Stimulated activated CD8-positive, alpha-beta memory T cell treated with anti-CD3 and anti-CD28 coated beads, Interleukin-15, amount 100 ng/mL, for 48 hours (primary cell): ENCODE results near the gene CNTFR.
"Not testable (repeated sequence)": the region's sequence is repeated elsewhere in the genome, so short reads cannot be mapped to it uniquely, and the experiment has no call there.

Experiments used
- DNase-seq, 2 donors: peaks; one replicate each; pipeline ENCODE4 v3.0.0-alpha.2; 2020; ENCODE audit warnings: low read depth in 2 of 2

Gene CNTFR

DNA sequence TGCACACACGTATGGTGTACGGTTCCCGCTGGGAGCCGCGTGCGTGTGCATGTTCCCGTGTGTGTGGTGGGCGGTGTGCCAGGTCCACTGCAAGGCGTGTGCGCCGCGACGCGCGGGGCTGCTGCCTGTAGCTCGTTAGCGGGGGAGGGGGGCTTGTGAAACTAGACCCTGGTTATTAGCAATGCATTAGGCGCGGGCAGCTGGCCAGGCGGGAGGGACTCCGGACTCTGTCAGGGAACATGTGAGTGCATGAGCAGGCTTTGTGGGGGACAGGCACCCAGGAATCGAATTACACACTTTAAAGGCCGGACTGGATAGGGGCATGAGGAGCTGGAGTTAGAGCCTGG, 34.5 kb downstream of the CNTFR start:
- no peak for DNase-seq

- no peak for DNase-seq
Observed at GRCh38 chr9:34554211-34555001, 35.1 kb downstream of the CNTFR start.

GRCh38 chr9:34553511-34554021, 36.0 kb downstream of the CNTFR start:
- no peak for DNase-seq

DNA sequence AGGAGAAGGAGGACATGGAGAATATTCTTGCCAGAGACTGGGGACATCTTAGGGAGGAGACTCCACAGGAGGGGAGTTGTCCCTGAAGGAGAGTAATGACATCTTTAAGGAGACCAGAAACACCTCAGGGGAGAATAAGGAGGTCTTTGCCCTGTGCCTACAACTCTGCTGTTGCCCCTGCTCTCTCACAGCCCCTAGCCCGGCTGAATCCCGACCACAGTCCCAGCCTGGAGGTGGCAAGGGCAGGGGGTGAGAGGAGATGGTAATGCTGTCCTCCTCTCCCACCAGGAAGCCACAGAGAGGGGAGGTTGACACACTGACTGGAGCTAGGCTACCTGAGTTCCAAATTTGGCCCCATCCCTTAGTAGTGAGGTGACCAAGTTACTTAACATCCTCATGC, 36.5 kb downstream of the CNTFR start:
- DNase-seq = no peak

DNA sequence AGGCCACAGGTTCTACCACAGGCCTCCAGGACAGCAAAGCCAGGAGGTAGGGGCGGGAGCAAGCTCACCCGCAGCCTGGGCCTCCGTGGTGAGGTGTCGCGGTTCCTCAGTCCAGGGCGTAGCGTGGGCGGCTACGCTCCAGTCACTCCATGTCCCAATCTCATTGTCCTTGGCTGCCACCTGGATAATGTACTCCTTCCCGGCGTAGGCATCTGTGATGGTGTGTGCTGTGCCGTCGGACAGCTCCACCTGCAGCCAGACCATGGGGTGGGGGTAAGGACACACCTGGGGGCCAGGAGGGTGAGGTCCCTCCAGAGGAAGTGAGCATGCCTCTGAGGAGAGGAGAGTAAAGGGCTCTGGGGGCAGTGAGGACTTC, 36.9 kb downstream of the CNTFR start:
- DNase-seq = no peak

DNA sequence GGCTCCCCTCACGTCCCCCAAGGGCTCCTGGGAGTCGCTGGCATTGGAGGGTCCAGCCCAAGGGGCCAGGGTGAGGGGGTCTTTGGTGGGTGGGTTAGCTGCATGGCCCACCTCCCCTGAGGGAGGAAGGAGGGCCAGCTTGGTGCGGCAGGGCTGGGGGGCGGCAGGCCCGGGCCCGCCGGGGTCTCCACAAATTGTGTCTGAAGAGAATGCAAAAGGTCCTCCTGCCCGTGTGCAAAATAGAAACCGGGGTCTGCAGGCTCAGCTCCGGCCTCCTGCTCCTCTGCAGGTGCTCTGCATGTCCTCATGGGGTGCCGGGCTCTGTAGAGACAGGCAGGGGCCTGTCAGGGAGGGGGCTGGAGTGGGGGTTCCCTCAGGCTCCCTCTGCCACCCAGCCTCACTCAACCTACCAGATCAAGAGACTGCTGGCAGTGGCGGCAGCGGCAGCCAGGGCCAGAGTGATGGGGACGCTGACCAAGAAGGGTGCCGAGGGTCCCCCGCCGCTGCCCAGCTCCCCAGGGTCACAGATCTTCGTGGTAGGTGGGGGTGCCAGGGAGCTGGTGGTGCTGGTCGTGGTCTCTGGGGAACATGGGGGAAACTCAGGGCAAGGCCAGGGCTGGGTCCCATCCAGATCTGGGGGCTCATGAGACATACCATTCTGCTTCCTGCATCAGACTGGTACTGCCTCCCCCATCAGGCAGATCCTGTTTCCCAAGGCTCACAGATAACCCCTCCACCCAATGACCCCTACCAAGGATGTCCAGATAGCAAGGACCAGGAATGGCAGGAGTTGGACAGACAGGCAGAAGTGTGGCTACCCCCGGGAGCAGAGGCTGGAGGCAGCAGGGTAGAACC, 37.5 kb downstream of the CNTFR start:
- DNase-seq = no peak

- DNase-seq = no peak
Observed at GRCh38 chr9:34550681-34551270, 38.7 kb downstream of the CNTFR start.

DNA sequence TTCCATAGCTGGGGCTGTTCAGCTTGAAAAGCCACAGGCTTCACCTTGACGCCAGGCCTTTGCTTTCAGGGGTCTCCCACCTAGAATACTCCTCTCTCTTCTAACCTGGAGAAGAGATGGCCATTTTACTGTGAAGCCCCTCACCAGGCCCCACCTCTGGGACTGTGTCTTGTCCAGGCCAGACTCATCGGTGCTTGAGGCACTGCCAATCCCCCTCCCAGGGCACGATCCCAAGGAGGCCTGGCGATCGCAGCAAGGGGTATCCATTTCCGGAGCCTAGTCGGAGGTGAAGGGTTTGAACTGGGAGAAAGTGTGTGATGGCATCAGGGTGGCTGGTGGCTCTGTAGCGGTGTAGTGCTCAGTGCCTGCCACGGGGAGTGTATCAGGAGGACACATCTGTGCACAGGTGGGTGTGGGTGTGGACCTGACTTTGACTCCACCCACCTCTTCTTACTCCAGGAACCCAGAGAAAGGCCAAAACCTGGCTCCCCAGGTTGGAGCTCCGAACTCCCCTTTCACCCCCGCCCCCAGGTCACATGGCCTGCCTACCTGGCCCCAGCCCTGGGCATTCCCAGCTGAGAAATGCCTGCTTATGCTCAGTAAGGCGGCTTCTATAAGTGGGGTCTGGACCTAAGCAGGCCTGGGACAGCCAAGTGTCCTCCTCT, 39.4 kb downstream of the CNTFR start:
- no peak for DNase-seq

DNA sequence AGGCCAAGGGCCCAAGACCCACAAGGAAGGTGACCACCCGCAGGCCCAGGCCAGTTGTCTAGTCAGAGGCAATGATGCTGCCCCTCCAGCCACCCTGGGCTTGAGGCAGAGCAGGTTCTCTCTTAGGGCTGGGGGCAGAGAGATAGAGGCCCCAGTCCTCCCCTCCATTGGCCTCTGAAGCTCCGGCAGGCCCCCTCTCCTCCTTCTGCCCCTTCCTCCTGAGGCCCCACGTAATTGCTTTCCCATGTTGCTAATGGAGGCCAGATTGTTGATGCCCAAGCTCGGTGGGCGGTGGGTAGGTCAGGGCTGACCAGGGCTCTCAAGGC, 40.2 kb downstream of the CNTFR start:
- DNase-seq = no peak

DNA sequence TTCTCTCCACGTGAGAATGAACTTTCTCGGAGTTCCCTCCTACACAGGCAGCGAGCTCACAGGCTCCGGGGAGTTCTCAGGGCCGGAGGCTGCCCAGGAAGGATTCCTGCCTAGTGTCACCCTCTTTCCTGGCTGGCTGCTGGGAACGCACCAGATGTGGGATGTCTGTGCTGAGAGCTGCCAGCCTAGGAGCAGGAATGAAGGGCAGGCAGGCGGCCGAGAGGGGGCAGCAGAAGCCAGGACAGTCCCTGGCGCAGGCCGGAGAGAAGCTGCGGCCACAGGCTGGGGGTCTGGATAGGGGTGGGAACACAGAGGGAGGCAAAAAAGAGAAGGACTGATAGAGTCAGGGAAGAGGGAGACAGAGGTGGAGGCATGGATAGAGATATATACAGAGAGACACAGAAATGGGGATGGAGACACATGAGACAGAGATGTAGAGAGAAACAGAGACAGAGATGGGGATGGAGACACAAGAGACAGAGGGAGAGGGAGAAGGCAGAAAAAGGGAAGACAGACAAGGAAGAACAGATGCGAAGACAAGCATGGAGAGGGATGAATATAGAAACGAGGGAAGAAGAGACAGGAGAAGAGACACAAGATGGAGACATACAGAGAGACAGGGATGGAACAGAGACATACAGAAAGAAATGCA, 41.4 kb downstream of the CNTFR start:
- no peak for DNase-seq

DNA sequence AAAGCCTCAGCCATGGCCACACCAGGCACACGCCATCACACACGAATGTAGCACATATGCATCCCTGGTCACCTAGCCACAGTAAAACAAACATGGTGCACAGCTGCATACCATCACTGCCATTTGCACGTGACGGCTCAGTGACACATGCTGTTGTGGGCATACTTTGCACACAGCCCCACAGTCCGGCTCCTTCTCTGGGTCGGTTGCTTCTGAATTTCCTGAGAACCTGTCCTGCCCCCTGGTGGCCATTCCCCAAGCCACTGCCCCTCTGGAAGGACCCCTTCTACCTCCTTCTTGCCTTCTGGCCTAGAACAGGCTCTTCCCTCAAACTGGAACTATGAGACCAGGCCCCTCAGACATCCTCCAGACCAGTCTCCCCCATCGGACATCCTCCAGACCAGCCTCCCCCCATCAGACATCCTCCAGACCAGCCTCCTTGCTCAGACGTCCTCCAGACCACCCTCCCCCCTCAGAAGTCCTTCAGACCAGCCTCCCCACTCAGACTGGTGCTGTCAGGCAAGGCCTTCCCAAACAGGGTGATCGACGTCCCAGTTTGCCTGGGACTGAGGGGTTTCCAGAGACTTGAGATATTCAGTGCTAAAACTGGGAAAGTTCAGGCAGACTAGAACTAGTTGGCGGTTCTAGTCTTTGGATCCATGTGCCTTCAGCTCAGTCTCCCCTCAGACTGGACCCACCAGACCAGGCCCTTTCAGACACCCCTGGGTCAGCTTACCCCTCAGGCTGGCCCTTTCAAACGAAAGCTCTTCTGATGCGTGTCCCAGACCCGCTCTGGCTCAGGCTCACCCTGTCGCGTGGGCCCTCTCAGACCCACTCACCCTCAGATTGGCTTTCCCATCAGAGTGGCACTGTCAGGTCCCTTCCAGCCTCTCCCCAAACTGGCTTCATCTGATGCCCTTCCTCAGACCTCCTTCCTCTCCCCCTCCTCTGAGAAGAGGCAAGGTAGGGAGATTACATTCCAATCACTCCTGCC, 42.4 kb downstream of the CNTFR start:
- peak; percentile 45 to 50 for DNase-seq

- no peak for DNase-seq
Observed at GRCh38 chr9:34546102-34546833, 43.3 kb downstream of the CNTFR start.

- DNase-seq = no peak
Observed at GRCh38 chr9:34545497-34545896, 44.0 kb downstream of the CNTFR start.

GRCh38 chr9:34544035-34544434, 45.5 kb downstream of the CNTFR start:
- no peak for DNase-seq

GRCh38 chr9:34541540-34541939, 48.0 kb downstream of the CNTFR start:
- DNase-seq = no peak

DNA sequence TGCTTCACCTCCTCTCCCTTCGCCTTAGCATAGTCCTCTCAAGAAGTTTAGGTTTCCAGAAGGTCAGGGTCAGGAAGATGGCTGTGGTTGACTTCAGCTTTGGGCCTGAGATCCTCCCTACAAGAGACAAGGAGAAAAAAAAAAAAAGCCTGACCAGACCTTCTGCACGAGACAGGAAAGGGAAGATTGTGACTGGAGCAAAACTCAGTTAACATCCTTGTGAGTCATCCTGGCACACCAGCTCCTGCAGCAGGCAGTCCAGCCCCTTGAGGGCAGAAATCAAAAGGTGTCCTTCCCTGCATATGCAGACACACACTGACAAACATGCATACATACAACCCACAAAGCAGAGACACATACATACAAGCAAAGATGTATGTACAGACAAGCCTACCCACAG, 48.7 kb downstream of the CNTFR start:
- DNase-seq = no peak

DNA sequence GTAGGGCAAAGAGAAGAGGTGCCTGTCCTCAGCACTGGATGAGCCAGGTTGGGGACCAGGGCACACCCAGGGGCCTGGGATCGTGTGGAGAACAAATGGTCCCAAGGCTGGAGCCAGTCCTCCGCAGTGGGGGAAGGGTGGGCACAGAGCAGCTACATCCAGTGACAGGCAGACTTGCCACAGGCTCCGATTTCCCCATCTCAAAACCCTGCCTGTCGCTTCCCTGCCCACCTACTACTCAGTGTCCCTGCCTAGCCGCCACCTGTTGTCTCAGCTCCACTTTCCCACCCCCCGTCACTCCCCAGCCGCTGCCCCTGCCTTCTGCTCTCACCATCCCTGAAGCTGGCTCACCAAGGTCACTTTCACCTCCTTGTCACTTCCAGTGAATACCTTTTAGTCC, 52.8 kb downstream of the CNTFR start:
- DNase-seq = no peak

DNA sequence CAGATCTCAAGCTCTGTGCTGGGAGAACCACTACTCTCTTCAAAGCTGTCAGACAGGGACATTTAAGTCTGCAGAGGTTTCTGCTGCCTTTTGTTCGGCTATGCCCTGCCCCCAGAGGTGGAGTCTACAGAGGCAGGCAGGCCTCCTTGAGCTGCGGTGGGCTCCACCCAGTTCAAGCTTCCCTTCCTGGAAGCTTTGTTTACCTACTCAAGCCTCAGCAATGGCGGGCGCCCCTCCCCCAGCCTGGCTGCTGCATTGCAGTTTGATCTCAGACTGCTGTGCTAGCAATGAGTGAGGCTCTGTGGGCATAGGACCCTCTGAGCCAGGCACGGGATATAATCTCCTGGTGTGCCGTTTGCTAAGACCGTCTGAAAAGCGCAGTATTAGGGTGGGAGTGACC, 57.5 kb downstream of the CNTFR start:
- DNase-seq = not testable (repeated sequence)

DNA sequence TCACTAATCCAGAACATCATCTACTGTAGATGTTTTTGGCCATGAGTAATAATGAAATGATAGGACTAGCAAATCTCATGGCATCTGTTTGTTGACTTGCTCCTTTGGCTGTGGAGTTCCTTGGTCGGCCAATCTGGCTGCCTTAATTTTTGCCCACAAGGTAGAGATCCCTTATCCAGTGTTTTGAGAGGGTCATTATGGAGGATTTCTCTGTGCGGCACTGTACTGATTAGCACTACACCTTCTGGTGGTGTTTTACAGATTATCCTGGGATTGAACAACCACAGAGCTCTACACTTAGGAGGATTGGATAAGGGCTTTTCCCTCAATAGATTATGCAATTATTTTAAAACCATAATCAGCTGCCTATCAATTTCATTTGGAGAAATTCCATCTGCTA, 63.5 kb downstream of the CNTFR start:
- no peak for DNase-seq

DNA sequence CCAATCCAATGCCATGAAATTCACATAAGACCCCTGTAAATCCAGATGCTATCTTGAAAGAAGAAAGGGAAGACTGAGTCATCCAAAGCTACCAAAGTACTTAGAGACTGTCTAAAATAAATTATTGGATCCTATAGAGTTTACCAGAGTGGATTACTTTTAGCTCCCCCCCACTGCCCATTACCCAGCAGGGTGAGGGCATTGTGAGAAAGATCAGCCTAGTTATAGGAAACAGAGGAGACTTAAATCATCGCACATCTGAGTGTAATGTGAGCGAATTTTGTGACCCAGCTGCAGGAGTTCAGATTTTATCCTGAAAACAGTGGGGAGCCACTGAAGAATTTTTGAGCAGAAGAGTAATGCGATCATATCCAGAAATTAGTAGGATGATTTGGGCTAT, 65.2 kb downstream of the CNTFR start:
- DNase-seq = no peak
